NCI-H446 treated with DMSO at 0.1 percent for 48 hours (cell line): Measurements from ENCODE around the gene GCLC.
"Not testable (repeated sequence)": the region's sequence is repeated elsewhere in the genome, so short reads cannot be mapped to it uniquely, and the experiment has no call there.

Experiments used
- DNase-seq: peaks from one replicate; lab custom pipeline; 2025; lab: John Stamatoyannopoulos, UW

The GCLC gene

GRCh38 chr6:53556986-53557715, 12.2 kb upstream of the GCLC start:
- no peak for DNase-seq

GRCh38 chr6:53553600-53553999, 8.7 kb upstream of the GCLC start:
- not testable (repeated sequence) for DNase-seq

GRCh38 chr6:53551681-53552080, 6.8 kb upstream of the GCLC start:
- DNase-seq = not testable (repeated sequence)

GRCh38 chr6:53547811-53548496, 3.1 kb upstream of the GCLC start:
- peak; percentile 93 for DNase-seq

GRCh38 chr6:53547166-53547810, 2.4 kb upstream of the GCLC start:
- DNase-seq = peak; percentile 49

- no peak for DNase-seq
Observed at GRCh38 chr6:53546281-53546680, 1.4 kb upstream of the GCLC start.

- no peak for DNase-seq
Observed at GRCh38 chr6:53544217-53544469, 758 bp downstream of the GCLC start.

- DNase-seq = no peak
Observed at GRCh38 chr6:53543359-53544216, 1.3 kb downstream of the GCLC start.

- no peak for DNase-seq
Observed at GRCh38 chr6:53541900-53542299, 3.0 kb downstream of the GCLC start.

- DNase-seq = no peak
Observed at GRCh38 chr6:53540129-53540692, 4.7 kb downstream of the GCLC start.

- DNase-seq = no peak
Observed at GRCh38 chr6:53539561-53539960, 5.3 kb downstream of the GCLC start.

GRCh38 chr6:53536561-53536960, 8.3 kb downstream of the GCLC start:
- no peak for DNase-seq

- no peak for DNase-seq
Observed at GRCh38 chr6:53532942-53533341, 12.0 kb downstream of the GCLC start.

- no peak for DNase-seq
Observed at GRCh38 chr6:53532061-53532797, 12.7 kb downstream of the GCLC start.

GRCh38 chr6:53530780-53531386, 14.0 kb downstream of the GCLC start:
- DNase-seq = no peak

GRCh38 chr6:53530346-53530745, 14.6 kb downstream of the GCLC start:
- DNase-seq = no peak

GRCh38 chr6:53529324-53530036, 15.4 kb downstream of the GCLC start:
- DNase-seq = no peak

GRCh38 chr6:53528107-53528506, 16.8 kb downstream of the GCLC start:
- DNase-seq = no peak

GRCh38 chr6:53527249-53527765, 17.6 kb downstream of the GCLC start:
- no peak for DNase-seq

GRCh38 chr6:53526000-53526399, 18.9 kb downstream of the GCLC start:
- no peak for DNase-seq
